GM19193 (cell line): Measurements from ENCODE around the gene KCNQ1.

ENCODE experiments used
- POLR2A ChIP-seq: IDR thresholded peaks from 4 replicates; pipeline ENCODE4 v1.6.1; 2011; ENCODE audit not compliant: insufficient read depth, insufficient read length; ENCODE audit errors: extremely low read depth

The KCNQ1 gene

DNA sequence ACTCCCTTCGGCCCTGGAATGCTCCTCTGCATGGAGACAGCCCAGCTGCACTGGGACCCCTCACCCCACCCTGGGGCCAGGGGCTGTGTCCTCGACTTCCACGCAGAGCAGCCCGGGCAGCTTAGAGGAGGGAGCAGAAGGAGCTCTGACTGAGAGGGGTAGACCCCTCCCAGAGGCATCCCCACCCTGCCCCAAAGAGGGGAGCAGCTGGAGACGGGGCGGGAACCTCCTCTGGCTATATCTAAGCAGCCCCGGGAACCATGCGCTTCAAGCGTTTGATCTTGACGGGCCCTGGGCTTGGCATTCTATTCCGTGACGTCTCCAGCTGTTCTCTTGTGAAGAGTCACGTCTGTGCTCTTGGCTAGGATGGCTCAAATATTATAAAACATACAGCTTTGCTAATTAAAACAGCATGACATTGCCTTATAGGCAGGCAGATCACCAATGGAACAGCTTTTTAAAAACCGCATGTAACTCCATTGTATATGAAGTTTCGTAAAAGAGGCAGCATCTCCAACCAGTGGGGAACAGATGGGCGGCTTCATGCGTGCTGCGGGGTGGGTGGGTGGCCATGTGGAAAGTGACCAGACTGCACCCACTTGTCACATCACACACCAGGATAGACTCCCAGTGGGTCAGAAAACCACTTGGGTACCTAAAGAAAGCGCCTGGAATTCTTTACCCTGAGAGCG is 7.7 kb downstream of the KCNQ1 start:
- no peak for TF ChIP-seq POLR2A

DNA sequence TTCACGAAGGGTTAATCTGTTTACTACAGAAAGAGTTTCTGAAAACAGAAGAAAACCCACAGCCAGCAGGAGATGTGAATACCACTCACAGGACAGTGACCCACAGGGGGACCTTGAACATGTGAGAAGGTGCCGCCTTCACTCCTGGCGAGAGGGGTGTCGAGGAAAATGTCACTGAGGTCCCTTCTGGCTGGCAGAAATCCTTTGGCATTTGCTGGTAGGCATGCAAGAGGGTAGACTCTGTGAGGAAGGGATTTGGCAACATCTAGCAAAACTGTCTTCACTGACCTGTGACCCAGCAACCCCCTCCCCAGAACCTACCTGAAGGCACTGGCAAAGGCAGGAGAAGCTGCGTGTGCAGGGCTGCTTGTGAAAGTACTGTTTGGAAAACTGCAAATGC is 8.6 kb downstream of the KCNQ1 start:
- TF ChIP-seq POLR2A = no peak

DNA sequence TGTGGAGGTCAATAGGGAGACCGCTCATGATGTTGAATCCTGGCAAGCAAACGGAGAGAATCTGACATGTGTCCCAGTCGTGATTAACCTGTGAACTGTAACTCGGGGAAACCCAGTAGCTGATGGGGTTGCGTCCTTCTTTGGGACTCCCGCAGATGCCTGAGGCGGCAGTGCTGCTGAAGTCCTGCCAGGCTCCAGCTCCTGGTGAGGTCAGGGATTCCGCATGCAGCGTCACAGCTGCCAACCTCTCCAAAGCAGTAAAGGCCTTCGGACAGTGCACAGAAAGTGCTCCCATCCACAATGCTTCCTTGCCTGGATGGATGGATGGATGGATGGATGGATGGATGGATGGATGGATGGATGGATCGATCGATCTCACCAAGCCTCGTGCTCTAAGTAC is 13.5 kb downstream of the KCNQ1 start:
- no peak for TF ChIP-seq POLR2A

DNA sequence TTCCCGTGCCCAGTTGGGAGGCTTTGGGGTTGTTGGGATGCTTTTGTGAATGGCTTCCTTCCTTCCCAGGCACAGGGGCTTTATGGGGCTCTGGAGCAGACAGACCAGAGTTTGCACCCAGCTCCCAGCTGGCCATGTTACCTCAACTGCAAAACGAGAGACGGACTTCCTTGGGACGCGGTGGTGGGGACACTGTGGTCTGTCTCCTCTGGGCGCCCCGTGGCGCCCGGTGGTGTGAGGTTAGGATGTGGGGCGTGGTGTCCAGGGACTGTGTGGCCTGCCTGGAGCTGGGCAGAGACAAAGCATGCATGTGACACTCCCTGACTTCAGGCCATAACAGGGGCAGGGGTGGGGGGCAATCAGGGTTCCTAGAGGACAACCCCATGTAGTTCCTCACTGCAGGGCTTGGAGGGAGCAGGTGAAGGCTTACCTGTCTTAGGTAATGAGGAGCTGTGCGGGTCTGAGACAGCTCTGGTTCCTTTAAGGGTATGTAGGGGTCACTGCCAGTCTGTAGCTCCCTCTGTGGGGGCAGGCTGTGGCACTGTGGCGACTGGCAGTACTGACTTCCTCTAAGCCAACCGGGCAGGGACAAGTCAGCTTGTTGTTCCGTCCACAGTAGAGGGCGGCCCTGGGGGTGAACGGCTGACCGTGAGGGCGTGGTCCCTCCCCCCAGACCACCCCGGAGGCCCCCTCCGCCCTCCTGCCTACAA is 14.4 kb downstream of the KCNQ1 start:
- TF ChIP-seq POLR2A = no peak

DNA sequence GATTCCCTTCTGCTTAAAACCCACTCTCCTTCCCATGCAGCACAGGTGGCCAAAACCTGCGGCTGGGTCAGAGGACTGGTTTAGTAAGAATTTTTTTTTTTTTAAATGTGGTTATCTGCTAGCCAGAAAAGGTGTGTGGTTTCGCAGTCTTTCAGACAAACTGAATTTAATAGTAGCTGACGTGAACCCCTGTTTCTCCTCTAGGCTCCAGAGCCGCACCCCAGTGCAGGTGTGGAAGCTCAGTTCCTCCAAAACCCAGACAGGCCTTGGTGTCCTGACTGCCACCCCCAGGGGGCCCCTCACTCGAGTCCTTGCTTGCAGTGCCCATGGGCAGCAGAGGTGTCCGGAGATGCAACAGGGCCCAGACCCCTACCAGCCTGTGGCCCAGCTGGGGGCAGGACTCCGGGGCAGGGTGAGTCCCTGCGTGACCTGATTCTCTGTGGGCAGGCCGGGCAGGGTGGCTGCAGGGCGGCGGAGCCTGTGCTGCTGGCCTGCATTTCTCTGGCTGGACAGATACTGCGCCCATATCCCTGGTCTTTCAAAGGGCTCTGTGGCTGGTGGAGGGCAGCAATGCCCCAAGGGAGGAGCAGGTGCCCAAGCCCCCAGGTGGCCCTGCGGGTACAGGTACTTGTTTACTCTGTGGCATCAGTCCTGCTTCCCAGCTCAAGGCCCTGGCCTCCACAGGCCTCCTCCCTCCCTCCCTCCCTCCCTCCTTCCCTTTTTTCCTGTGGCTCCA is 15.2 kb downstream of the KCNQ1 start:
- TF ChIP-seq POLR2A = no peak

DNA sequence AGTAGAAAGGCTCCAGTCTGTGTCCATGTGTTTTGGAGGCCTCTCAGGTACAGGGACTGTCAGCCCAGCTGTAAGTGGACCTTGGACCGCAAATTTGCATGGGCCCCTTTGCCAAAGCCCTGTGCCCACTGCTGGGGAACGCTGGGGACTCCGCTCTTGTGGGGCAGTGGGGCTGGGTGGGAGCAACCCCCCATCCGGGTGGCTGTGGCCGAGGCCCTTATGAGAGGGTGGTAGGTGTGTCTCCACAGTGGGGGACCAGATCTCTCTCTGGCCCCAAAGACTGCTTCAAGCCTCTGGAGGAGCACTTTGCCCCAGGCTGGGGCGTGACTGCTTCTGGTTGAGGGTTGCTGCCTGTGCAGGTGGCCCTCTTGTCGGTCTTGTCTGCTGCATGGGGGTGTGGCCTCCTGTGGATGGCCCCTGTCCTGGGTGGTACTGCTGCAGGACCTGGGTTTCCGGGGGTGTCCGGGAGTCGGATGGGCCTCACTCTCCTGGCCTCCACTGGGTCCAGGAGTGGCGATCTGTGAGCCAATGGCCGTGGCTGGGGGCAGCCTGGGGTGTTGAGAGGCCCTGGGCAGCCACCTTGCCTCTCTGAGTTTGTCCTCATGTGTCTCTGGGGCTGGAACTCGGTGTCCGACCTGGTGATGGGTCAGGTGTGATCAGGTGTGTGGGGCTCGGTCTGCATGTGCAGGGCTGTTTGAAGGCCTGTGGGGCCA is 15.9 kb downstream of the KCNQ1 start:
- TF ChIP-seq POLR2A = no peak

DNA sequence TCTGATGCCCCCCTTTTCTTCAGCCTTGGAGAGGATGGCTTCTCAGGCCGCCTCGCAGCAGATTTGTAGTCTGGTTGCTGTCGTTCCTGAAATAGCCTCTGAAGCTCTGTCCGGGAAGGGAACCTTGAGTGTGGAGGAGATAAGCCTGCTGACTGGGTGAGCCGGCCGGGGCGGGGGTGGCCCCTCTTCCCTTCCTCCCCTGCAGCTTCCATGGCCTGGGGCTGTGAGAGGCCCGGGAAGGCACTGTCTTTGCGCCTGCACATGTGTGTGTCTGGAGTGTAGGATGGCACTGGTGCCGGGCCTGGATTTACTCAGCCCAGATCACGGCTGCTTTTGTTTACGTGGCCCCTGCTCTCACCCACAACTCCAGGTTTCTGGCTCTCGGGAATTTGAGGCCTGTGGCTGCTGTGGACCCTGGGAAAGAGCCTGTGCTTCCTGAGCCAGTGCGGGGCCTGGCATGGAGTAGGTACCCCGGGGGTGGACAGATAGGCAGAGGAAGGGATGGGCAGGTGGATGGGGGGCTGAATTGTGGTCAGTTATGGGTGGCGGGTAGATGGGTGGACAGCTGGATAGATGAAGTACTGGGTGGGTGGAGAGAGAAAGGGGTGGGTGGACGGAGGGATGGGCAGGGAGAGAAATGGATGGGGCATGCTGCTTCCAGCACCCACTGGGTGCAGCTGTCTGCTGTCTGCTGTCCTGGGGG is 16.6 kb downstream of the KCNQ1 start:
- TF ChIP-seq POLR2A = no peak

DNA sequence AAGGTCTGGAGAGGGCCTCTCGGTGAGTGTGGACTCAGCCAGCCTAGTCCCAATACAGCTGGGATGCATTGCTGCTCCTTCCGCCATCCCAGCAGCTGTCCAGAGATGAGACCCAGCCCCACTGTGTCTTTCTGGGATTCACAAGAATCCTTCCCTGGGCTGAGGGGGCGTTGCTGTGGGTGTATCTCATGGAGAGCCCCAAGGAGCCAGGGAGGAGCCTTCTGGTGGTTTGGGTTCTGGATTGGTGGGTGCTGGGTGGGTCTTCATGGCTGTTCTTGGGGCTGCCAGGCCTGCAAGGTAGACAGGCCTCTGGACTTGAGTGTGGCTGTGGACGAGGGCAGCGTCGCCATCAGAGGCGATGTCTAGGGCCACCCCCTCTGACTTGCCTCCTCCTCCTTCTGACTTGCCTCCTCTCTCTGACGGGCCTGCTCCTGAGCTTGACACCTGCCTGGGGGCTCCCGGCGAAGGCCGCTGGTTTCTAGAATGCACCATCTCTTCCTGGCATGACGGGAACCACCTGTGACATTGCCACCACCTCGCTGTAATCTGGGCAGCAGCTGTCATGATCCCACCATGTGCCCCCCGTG is 17.2 kb downstream of the KCNQ1 start:
- no peak for TF ChIP-seq POLR2A

DNA sequence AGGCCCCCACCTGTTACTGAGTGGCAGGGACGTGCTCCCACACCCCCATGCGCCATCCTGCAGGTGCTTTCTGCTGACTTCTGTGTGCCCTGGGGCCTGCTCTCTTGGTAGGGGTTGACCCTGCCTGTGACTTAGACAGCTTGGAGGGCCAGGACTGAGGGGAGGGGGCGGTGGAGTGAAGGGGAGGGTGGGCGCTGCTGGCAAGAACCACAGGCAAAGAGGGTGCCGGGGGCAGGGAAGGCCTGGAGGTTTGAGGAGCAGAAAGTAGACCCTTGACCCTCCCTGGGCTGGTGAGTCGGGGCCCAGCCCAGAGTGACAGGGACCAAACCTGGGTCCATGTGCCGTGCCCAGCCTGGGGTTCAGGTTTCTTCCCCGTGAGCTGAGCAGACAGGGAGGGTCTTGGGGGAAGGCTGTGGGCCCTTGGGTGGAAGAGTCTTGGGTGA is 17.8 kb downstream of the KCNQ1 start:
- no peak for TF ChIP-seq POLR2A

DNA sequence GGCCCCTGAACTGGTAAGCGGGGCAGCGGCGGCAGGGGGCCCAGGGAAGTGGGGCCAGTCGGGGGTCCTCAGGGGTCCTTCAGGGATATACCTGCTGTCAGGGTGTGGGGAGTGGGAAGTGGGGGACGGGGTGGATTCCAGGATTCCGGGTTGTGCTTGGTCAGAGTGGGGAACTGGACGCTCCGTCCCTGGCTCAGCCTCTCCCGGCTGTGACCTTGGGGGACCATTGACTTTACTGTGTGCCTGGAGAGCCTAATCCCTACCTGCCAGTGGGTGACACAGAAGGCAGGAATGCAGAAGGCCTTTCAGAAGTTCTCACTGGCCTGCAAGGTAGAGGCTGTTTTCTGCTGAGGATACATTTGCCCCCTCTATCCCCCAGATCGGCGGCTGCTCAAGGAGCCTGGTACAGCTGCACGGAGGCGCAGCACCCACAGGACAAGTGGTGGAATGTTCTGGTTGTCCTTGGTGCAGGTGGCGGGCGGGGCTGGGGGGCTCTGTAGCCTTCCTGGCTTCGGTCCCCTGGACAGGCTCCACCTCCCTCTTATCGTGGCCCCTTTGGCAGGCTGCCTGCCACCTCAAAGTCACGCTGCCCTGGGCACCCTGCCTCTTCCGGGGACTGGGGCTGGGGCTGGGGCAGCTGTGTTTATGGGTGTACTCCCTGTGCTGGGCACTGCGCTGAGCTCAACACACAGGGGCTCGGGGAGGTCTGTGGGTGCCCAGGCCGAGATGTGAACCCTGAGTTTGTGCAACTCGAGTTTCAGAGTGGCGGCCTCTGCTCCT is 18.4 kb downstream of the KCNQ1 start:
- TF ChIP-seq POLR2A = no peak

DNA sequence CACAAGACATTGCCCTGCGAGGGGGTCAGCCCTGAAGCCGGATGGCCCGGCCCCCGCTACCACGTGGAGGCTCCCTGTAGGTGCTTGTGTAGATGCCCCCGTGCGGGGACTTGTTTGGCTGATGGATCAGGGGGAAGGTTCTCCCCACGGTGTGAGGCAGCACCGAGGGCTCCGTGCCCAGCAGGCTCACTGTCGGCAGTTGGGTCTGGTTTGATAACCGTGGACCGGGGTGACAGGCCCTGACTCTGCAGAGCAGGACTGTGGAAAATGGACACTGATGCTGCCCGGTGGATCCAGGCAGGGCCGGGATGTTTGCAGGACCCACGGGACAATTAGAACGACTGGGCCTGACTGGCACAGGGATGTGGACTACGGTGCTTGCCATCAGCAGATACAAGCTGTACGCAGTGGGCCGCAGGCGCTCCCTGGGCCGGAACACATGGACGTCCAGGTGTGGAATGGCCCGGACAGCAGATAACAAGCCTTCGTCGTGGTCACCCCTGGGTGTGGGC is 19.0 kb downstream of the KCNQ1 start:
- TF ChIP-seq POLR2A = no peak

DNA sequence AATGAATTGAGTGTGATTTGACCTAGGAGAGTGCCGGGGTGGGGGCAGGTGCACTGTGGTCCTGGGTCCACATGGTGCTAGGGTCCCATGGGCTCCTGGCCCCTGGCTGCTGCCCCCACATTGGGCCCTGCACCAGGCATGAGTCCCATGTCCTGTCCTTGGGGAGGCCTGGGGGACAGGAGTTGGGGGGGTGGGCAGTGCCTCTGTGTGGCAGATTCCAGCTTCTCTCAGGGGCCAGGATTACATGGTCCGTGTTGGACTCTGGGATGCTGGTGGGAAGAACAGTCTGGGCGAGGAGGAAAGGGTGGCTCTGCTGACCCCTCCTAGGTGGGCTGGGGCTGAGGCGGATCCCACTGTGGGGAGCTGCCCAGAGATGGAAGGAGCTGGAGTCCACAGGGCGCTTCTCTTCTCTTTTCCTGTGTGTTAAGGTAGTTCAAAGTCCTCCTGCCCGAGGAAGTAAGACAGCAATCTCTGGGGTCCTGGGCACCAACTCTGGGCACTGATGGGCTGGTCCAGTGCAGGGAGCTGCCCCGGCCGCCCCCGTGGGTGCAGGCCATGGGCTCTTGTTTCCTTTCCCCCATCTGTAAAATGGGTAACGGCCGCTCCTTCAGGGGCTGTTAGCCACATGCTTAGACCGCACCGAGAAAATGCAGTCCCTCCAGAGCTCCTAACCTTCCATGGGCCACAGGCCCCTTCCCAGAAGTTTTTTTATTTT is 19.8 kb downstream of the KCNQ1 start:
- no peak for TF ChIP-seq POLR2A
